Right cardiac atrium (tissue), 5 donors: Measurements from ENCODE around the gene KCNH5. TPM values are rescaled to one million over a fixed set of nuclear protein-coding genes. Genes with fewer than 3 reads are reported as not detected.

Experiments used
- ATAC-seq, 2 donors: fragments of 200-7000 bp; cut with Tn5 transposase; one replicate each; pipeline versions ENCODE4 v1.8.0 to v1.9.1; 2020; ENCODE audit warnings: moderate library complexity in 2 of 2, mild to moderate bottlenecking in 1 of 2
- DNase-seq, 3 donors: peaks; one replicate each; pipeline ENCODE4 v3.0.0-alpha.2; 2020
- H3K27ac ChIP-seq: one replicate; pipeline ENCODE4 v1.5.1; 2013; ENCODE audit warnings: mild to moderate bottlenecking, low read length, control low read depth, moderate library complexity
- H3K27me3 ChIP-seq: one replicate; pipeline ENCODE4 v1.6.1; 2013; ENCODE audit not compliant: control insufficient read depth, insufficient read depth
- H3K4me1 ChIP-seq: one replicate; pipeline ENCODE4 v1.6.1; 2013; ENCODE audit warnings: low read length; ENCODE audit not compliant: control insufficient read depth, insufficient read depth
- H3K4me3 ChIP-seq: one replicate; pipeline ENCODE4 v1.5.1; 2013; ENCODE audit warnings: low read length, control low read depth
- H3K9me3 ChIP-seq: one replicate; pipeline ENCODE4 v1.6.1; 2013; ENCODE audit warnings: low read length; ENCODE audit not compliant: control insufficient read depth
- WGBS: extraction: QIAGEN DNeasy Blood & Tissue Kit; methylation state at CpG from one replicate; pipeline ENCODE4 v1.1.7; 2013; 5-methylcytosine and 5-hydroxymethylcytosine counted together
- intact Hi-C, 4 donors: fragments of 100-400 bp; cut with DNase I; formaldehyde crosslinking; loops; one replicate each; pipeline versions ENCODE4 v1.11.0 to v1.14.0; 2022 to 2023
- polyA plus RNA-seq: library from polyadenylated mRNA; stranded (reverse); fragments of 200-250 nt; gene quantifications from one replicate; pipeline ENCODE4 v1.2.3, GENCODE V29; 2013
- total RNA-seq, 4 donors: library from RNA; stranded (reverse); fragmentation: NEBNext Ultra II Directional; extraction: Animal tissue kit (Norgen Biotek cat#: 25700); gene quantifications; one replicate each; pipeline ENCODE4 v1.2.1, GENCODE V29; 2021
- donor health status: healthy with polysubstance abuse.
- donor health status: DM: no; HTN: yes; CAD: no.
- donor health status: DM: no; HTN: no; CAD: no.
- donor health status: DM: no; HTN: yes; CAD: no; lungs with severe emphysema.
- donor health status: DM: yes; HTN: yes; CAD: no.

Gene KCNH5
- total and polyA plus RNA-seq, 5 donors = not detected

GRCh38 chr14:62994096-62994495 lies 51.2 kb downstream of the KCNH5 start:
- intact Hi-C loops = no loop called here

GRCh38 chr14:62988967-62989366 lies 56.3 kb downstream of the KCNH5 start:
- 32% methylated on average over 3 of the region's 3 CpGs for WGBS
- no peak for DNase-seq
- H3K27ac ChIP-seq = no peak overlapping the region

More at GRCh38 chr14:62994096-62994495, 51.2 kb downstream of the KCNH5 start:
- ATAC-seq (no peak), DNase-seq (no peak)
- Histone ChIP-seq H3K9me3 (no peaks in the 10 kb centered on the region), H3K27me3 (no peaks in the 10 kb centered on the region), H3K4me3 (no peak overlapping the region), H3K27ac (no peak overlapping the region), H3K4me1 (no peaks in the 10 kb centered on the region)

GRCh38 chr14:62983821-62984220 lies 61.4 kb downstream of the KCNH5 start:
- ATAC-seq = no peak

More at GRCh38 chr14:62988967-62989366, 56.3 kb downstream of the KCNH5 start:
- ATAC-seq = no peak
- Histone ChIP-seq H3K4me3 (no peak overlapping the region), H3K9me3 (no peaks in the 10 kb centered on the region), H3K4me1 (no peaks in the 10 kb centered on the region), H3K27me3 (no peaks in the 10 kb centered on the region)
- intact Hi-C loops = no loop called here

GRCh38 chr14:62980693-62981092 lies 64.6 kb downstream of the KCNH5 start:
- 82% methylated on average over 7 of the region's 7 CpGs for WGBS
- intact Hi-C loops = no loop called here
- Histone ChIP-seq H3K27ac (no peak overlapping the region), H3K9me3 (no peaks in the 10 kb centered on the region), H3K4me3 (no peak overlapping the region), H3K4me1 (no peaks in the 10 kb centered on the region), H3K27me3 (no peaks in the 10 kb centered on the region)
- DNase-seq (no peak), ATAC-seq (no peak)

More at GRCh38 chr14:62983821-62984220, 61.4 kb downstream of the KCNH5 start:
- DNase-seq = no peak
- Histone ChIP-seq H3K4me3 (no peak overlapping the region), H3K9me3 (no peaks in the 10 kb centered on the region), H3K27me3 (no peaks in the 10 kb centered on the region), H3K27ac (no peak overlapping the region), H3K4me1 (no peaks in the 10 kb centered on the region)
- intact Hi-C loops = no loop called here

- Histone ChIP-seq H3K27ac (no peak overlapping the region), H3K4me3 (no peak overlapping the region), H3K4me1 (no peaks in the 10 kb centered on the region), H3K9me3 (no peaks in the 10 kb centered on the region), H3K27me3 (no peaks in the 10 kb centered on the region)
- intact Hi-C loops = no loop called here
- DNase-seq (no peak), ATAC-seq (no peak)
- 87% methylated on average over 1 of the region's 1 CpG for WGBS
Observed at GRCh38 chr14:62957562-62957961, 87.7 kb downstream of the KCNH5 start.

GRCh38 chr14:62956413-62956812 lies 88.8 kb downstream of the KCNH5 start:
- H3K27me3 ChIP-seq = no peaks in the 10 kb centered on the region
- H3K4me1 ChIP-seq = no peaks in the 10 kb centered on the region
- no peaks in the 10 kb centered on the region for H3K9me3 ChIP-seq
- no peak overlapping the region for H3K4me3 ChIP-seq
- ATAC-seq (no peak), DNase-seq (no peak)
- 67% methylated on average over 2 of the region's 2 CpGs for WGBS
- H3K27ac ChIP-seq = no peak overlapping the region
- intact Hi-C loops = no loop called here

GRCh38 chr14:62954165-62954564 lies 91.1 kb downstream of the KCNH5 start:
- no peak overlapping the region for H3K27ac ChIP-seq
- intact Hi-C loops = no loop called here
- no peaks in the 10 kb centered on the region for H3K9me3 ChIP-seq
- no peaks in the 10 kb centered on the region for H3K4me1 ChIP-seq
- ATAC-seq (no peak), DNase-seq (no peak)
- no peak overlapping the region for H3K4me3 ChIP-seq
- H3K27me3 ChIP-seq = no peaks in the 10 kb centered on the region
- 69% methylated on average over 2 of the region's 2 CpGs for WGBS

- DNase-seq (no peak), ATAC-seq (no peak)
- Histone ChIP-seq H3K27ac (no peak overlapping the region), H3K9me3 (no peaks in the 10 kb centered on the region), H3K4me3 (no peak overlapping the region), H3K4me1 (no peaks in the 10 kb centered on the region), H3K27me3 (no peaks in the 10 kb centered on the region)
- intact Hi-C loops = no loop called here
- WGBS = 66% methylated on average over 2 of the region's 2 CpGs
Observed at GRCh38 chr14:62952226-62952625, 93.0 kb downstream of the KCNH5 start.

GRCh38 chr14:62947301-62947700 lies 98.0 kb downstream of the KCNH5 start:
- H3K27me3 ChIP-seq = no peaks in the 10 kb centered on the region
- no peaks in the 10 kb centered on the region for H3K4me1 ChIP-seq
- H3K9me3 ChIP-seq = no peaks in the 10 kb centered on the region
- H3K27ac ChIP-seq = no peak overlapping the region
- no peak for ATAC-seq
- H3K4me3 ChIP-seq = no peak overlapping the region
- intact Hi-C loops = no loop called here
- WGBS = 70% methylated on average over 2 of the region's 2 CpGs
- no peak for DNase-seq

GRCh38 chr14:62946221-62946620 lies 99.0 kb downstream of the KCNH5 start:
- ATAC-seq = no peak
- DNase-seq = no peak
- no peaks in the 10 kb centered on the region for H3K4me1 ChIP-seq
- no peak overlapping the region for H3K4me3 ChIP-seq
- H3K27ac ChIP-seq = no peak overlapping the region
- no peaks in the 10 kb centered on the region for H3K9me3 ChIP-seq
- WGBS = 71% methylated on average over 1 of the region's 1 CpG
- intact Hi-C loops = no loop called here
- no peaks in the 10 kb centered on the region for H3K27me3 ChIP-seq

GRCh38 chr14:62943202-62943601 lies 102.1 kb downstream of the KCNH5 start:
- Histone ChIP-seq H3K27ac (no peak overlapping the region), H3K27me3 (no peaks in the 10 kb centered on the region), H3K9me3 (no peaks in the 10 kb centered on the region), H3K4me1 (no peaks in the 10 kb centered on the region), H3K4me3 (no peak overlapping the region)
- intact Hi-C loops = no loop called here
- DNase-seq (no peak), ATAC-seq (no peak)
- 56% methylated on average over 2 of the region's 2 CpGs for WGBS

GRCh38 chr14:62939970-62940369 lies 105.3 kb downstream of the KCNH5 start:
- ATAC-seq (no peak), DNase-seq (no peak)
- no peaks in the 10 kb centered on the region for H3K4me1 ChIP-seq
- no peaks in the 10 kb centered on the region for H3K27me3 ChIP-seq
- intact Hi-C loops = no loop called here
- H3K27ac ChIP-seq = no peak overlapping the region
- no peak overlapping the region for H3K4me3 ChIP-seq
- no peaks in the 10 kb centered on the region for H3K9me3 ChIP-seq
- WGBS = 40% methylated on average over 2 of the region's 2 CpGs
